ENCODE data around the gene RBM38.

RBM38 gene

DNA sequence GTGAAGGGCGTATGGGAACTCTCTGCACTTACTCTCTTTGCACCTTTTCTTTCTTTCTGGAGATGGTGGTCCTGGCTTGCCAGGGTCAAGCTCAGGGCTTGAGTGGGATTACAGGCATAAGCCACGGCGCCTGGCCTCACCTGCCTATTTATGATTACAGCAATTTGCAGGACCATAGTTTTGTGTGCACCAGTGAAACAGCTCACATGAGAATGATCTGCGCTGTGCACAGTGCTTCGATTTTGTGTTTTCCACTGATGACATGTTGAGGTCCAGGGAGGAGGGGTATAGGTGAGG is 40.3 kb downstream of the RBM38 start:
- H3K27ac ChIP-seq (replicated peaks; ENCODE audit: low read length) = no peak overlapping the region
- no peaks in the 10 kb centered on the region for H3K9me3 ChIP-seq (replicated peaks in 1 of 2; ENCODE audit: control insufficient read depth in 2 of 2, insufficient read depth in 1 of 2, low read depth in 1 of 2, low read length in 2 of 2)
- H4K8ac ChIP-seq (ENCODE audit: low read depth, low read length) = no peak overlapping the region
- H3K23ac ChIP-seq (ENCODE audit: low read depth, low read length, poor library complexity) = no peak overlapping the region
- peaks cover 0 to 39% (median 0%) of the 10 kb centered on the region in 3 experiments for H3K27me3 ChIP-seq (ENCODE audit: control insufficient read depth in 3 of 3, insufficient read depth in 3 of 3, low read depth in 1 of 3, low read length in 3 of 3)
- H2AK5ac ChIP-seq (ENCODE audit: low read depth, low read length) = no peak overlapping the region
- H2AFZ ChIP-seq (ENCODE audit: low read length) = no peak overlapping the region
- H4K91ac ChIP-seq (ENCODE audit: low read depth, low read length, poor library complexity) = no peak overlapping the region
- H3K36me3 ChIP-seq (replicated peaks in 1 of 2; ENCODE audit: control insufficient read depth in 2 of 2, insufficient read depth in 2 of 2, low read length in 2 of 2) = no peaks in the 10 kb centered on the region
- no peak overlapping the region for H3K18ac ChIP-seq (ENCODE audit: low read length)
- no peak overlapping the region for H2BK12ac ChIP-seq (ENCODE audit: low read length)
- no peak overlapping the region for H3K9ac ChIP-seq (ENCODE audit: low read depth, low read length, poor library complexity)
- peaks cover 8 to 10% of the 10 kb centered on the region in 2 donors for H3K4me1 ChIP-seq (ENCODE audit: control insufficient read depth in 2 of 2, insufficient read depth in 1 of 2, low read depth in 1 of 2, low read length in 2 of 2)
- no peak overlapping the region for H3K14ac ChIP-seq (ENCODE audit: low read length)
- no peak overlapping the region for H3K4me2 ChIP-seq (ENCODE audit: insufficient read depth, low read length, poor library complexity, severe bottlenecking)
- no peak overlapping the region for H3K4ac ChIP-seq (ENCODE audit: low read length)
- no peak overlapping the region for H2BK120ac ChIP-seq (ENCODE audit: low read depth, low read length)
- no peak overlapping the region for H3K4me3 ChIP-seq (ENCODE audit: low read length in 2 of 2)
- H3K79me1 ChIP-seq (ENCODE audit: low read depth, low read length) = no peaks in the 10 kb centered on the region
- DNase-seq (ENCODE audit: low spot score) = no peak
- H2BK15ac ChIP-seq (ENCODE audit: low read length) = no peak overlapping the region
- WGBS, 2 donors (ENCODE audit: extremely low coverage in 2 of 2, insufficient read length in 2 of 2, insufficient replicate concordance in 1 of 2) = no CpG with 5 or more reads among the region's 5 CpGs
- H2BK5ac ChIP-seq (ENCODE audit: low read length) = no peak overlapping the region

DNA sequence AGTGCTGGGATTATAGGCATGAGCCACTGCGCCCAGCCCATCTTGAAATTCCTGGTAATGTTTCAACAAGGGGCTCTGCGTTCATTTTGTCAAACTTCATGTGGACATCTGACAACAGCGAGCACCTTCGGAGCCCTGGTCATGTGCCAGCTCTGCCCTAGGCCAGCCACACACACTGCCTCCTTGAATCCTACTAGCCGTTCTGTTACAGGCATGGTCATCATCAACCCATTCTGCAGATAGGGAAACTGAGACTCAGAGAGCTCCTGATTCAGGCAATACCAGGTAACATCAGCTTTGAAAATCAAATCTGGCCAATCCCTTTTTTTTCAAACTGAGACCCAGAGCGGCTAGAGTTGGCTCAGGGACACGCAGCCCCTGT is 41.3 kb downstream of the RBM38 start:
- DNase-seq (ENCODE audit: low spot score) = no peak
- no peak overlapping the region for H3K4me2 ChIP-seq (ENCODE audit: insufficient read depth, low read length, poor library complexity, severe bottlenecking)
- H2BK120ac ChIP-seq (ENCODE audit: low read depth, low read length) = no peak overlapping the region
- no peak overlapping the region for H3K27ac ChIP-seq (replicated peaks; ENCODE audit: low read length)
- no peak overlapping the region for H2BK15ac ChIP-seq (ENCODE audit: low read length)
- H3K27me3 ChIP-seq (ENCODE audit: control insufficient read depth in 3 of 3, insufficient read depth in 3 of 3, low read depth in 1 of 3, low read length in 3 of 3) = peaks cover 0 to 43% (median 0%) of the 10 kb centered on the region in 3 experiments
- no peak overlapping the region for H3K14ac ChIP-seq (ENCODE audit: low read length)
- H3K4me1 ChIP-seq (ENCODE audit: control insufficient read depth in 2 of 2, insufficient read depth in 1 of 2, low read depth in 1 of 2, low read length in 2 of 2) = peaks cover 8 to 10% of the 10 kb centered on the region in 2 donors
- no peak overlapping the region for H3K4me3 ChIP-seq (ENCODE audit: low read length in 2 of 2)
- no CpG with 5 or more reads among the region's 7 CpGs for WGBS, 2 donors (ENCODE audit: extremely low coverage in 2 of 2, insufficient read length in 2 of 2, insufficient replicate concordance in 1 of 2)
- H3K18ac ChIP-seq (ENCODE audit: low read length) = no peak overlapping the region
- H3K23ac ChIP-seq (ENCODE audit: low read depth, low read length, poor library complexity) = no peak overlapping the region
- H2AK5ac ChIP-seq (ENCODE audit: low read depth, low read length) = no peak overlapping the region
- no peak overlapping the region for H4K91ac ChIP-seq (ENCODE audit: low read depth, low read length, poor library complexity)
- no peaks in the 10 kb centered on the region for H3K79me1 ChIP-seq (ENCODE audit: low read depth, low read length)
- no peak overlapping the region for H3K9ac ChIP-seq (ENCODE audit: low read depth, low read length, poor library complexity)
- no peak overlapping the region for H2AFZ ChIP-seq (ENCODE audit: low read length)
- H3K4ac ChIP-seq (ENCODE audit: low read length) = no peak overlapping the region
- H3K36me3 ChIP-seq (replicated peaks in 1 of 2; ENCODE audit: control insufficient read depth in 2 of 2, insufficient read depth in 2 of 2, low read length in 2 of 2) = no peaks in the 10 kb centered on the region
- no peak overlapping the region for H4K8ac ChIP-seq (ENCODE audit: low read depth, low read length)
- H2BK5ac ChIP-seq (ENCODE audit: low read length) = no peak overlapping the region
- H2BK12ac ChIP-seq (ENCODE audit: low read length) = no peak overlapping the region
- H3K9me3 ChIP-seq (replicated peaks in 1 of 2; ENCODE audit: control insufficient read depth in 2 of 2, insufficient read depth in 1 of 2, low read depth in 1 of 2, low read length in 2 of 2) = peaks cover 0 to 1% of the 10 kb centered on the region in 2 donors

DNA sequence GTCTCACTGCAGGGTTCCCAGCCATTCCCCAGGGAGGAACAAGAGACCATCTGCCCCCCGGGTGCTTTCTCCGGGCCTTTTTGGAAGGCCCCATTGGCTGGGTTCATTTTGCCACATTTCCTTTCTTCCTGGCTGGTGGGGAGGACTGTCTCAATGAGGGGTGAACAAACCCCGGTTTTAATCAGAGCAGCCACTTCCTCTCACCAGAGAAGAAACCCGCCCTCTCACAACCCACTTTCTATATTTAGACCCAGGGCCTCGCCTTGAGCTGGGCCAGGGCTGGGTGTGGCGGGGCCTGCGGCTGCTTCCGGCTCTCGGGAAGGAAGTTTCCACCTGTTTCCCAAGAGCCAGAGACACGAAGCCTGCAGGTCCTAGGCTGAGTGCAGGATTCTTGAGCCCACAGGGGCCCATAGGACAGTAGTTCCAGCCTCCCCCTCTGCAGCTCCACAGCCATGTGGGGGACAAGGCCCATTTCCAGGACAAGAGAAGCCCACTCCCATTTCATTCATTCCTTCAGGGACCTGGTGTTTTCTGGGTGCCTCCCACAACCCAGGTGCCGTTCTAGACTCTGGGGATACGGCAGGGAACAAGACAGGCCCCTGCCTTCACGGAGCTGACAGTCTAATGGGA is 41.8 kb downstream of the RBM38 start:
- Histone ChIP-seq H4K91ac (ENCODE audit: low read depth, low read length, poor library complexity) (no peak overlapping the region), H3K36me3 (replicated peaks in 1 of 2; ENCODE audit: control insufficient read depth in 2 of 2, insufficient read depth in 2 of 2, low read length in 2 of 2) (no peaks in the 10 kb centered on the region), H3K9me3 (replicated peaks in 1 of 2; ENCODE audit: control insufficient read depth in 2 of 2, insufficient read depth in 1 of 2, low read depth in 1 of 2, low read length in 2 of 2) (peaks cover 0 to 2% of the 10 kb centered on the region in 2 donors), H3K9ac (ENCODE audit: low read depth, low read length, poor library complexity) (no peak overlapping the region), H2AK5ac (ENCODE audit: low read depth, low read length) (peak overlapping the region; percentile 35), H3K4me2 (ENCODE audit: insufficient read depth, low read length, poor library complexity, severe bottlenecking) (no peak overlapping the region), H2AFZ (ENCODE audit: low read length) (no peak overlapping the region), H3K4me3 (ENCODE audit: low read length in 2 of 2) (no peak overlapping the region), H2BK120ac (ENCODE audit: low read depth, low read length) (no peak overlapping the region), H3K23ac (ENCODE audit: low read depth, low read length, poor library complexity) (no peak overlapping the region), H2BK5ac (ENCODE audit: low read length) (no peak overlapping the region), H3K4ac (ENCODE audit: low read length) (no peak overlapping the region), H3K14ac (ENCODE audit: low read length) (no peak overlapping the region), H2BK15ac (ENCODE audit: low read length) (peak overlapping the region; percentile 72), H3K79me1 (ENCODE audit: low read depth, low read length) (no peaks in the 10 kb centered on the region), H4K8ac (ENCODE audit: low read depth, low read length) (peak overlapping the region; percentile 27), H3K27ac (replicated peaks; ENCODE audit: low read length) (no peak overlapping the region), H2BK12ac (ENCODE audit: low read length) (no peak overlapping the region), H3K18ac (ENCODE audit: low read length) (peak overlapping the region; percentile 66), H3K4me1 (ENCODE audit: control insufficient read depth in 2 of 2, insufficient read depth in 1 of 2, low read depth in 1 of 2, low read length in 2 of 2) (peaks cover 8 to 10% of the 10 kb centered on the region in 2 donors), H3K27me3 (ENCODE audit: control insufficient read depth in 3 of 3, insufficient read depth in 3 of 3, low read depth in 1 of 3, low read length in 3 of 3) (peaks cover 0 to 40% (median 0%) of the 10 kb centered on the region in 3 experiments)
- no peak for DNase-seq (ENCODE audit: low spot score)
- no CpG with 5 or more reads among the region's 13 CpGs for WGBS, 2 donors (ENCODE audit: extremely low coverage in 2 of 2, insufficient read length in 2 of 2, insufficient replicate concordance in 1 of 2)

DNA sequence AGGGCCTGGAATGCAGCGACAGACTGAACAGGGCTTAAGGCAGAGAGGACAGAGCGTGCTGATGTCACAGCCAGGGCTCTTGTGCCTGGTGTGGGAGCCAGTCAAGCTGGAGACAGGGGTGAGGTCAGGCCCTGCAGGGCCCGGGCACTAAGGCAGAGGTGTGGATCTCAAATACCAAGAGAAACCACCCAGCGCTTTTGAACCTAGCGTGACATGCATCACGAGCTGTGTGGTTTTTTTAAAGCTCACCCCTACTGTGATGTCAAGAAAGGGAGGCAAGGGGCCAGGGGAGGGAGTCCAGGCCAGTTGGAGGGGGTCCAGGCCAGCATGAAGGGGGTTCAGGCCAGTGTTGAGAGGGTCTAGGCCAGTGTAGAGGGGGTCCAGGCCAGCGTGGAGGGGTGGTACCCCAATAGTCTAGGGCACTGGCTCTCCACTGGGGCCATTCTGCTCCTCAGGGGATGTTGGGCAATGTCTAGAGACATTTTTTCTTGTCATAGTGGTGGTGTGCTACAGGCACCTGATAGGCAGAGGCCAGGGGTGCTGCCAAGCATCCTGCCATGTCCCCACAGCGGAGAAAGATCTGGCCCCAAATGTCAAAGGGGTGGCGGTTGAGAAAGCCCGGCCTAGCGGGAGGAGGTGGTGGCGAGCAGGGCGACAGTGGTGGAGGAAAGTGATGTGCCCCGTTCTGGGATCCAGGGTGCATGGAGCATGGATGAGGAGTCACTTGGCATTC is 42.6 kb downstream of the RBM38 start:
- H2BK15ac ChIP-seq (ENCODE audit: low read length) = peak overlapping the region; percentile 72
- peaks cover 11 to 12% of the 10 kb centered on the region in 2 donors for H3K4me1 ChIP-seq (ENCODE audit: control insufficient read depth in 2 of 2, insufficient read depth in 1 of 2, low read depth in 1 of 2, low read length in 2 of 2)
- no peak overlapping the region for H3K4me2 ChIP-seq (ENCODE audit: insufficient read depth, low read length, poor library complexity, severe bottlenecking)
- H3K79me1 ChIP-seq (ENCODE audit: low read depth, low read length) = no peaks in the 10 kb centered on the region
- H3K4me3 ChIP-seq (ENCODE audit: low read length in 2 of 2) = no peak overlapping the region
- H2BK5ac ChIP-seq (ENCODE audit: low read length) = no peak overlapping the region
- peak overlapping the region; percentile 73 for H2AK5ac ChIP-seq (ENCODE audit: low read depth, low read length)
- H3K14ac ChIP-seq (ENCODE audit: low read length) = no peak overlapping the region
- no peak overlapping the region for H3K9ac ChIP-seq (ENCODE audit: low read depth, low read length, poor library complexity)
- peak overlapping the region; percentile 28 for H3K23ac ChIP-seq (ENCODE audit: low read depth, low read length, poor library complexity)
- H3K27ac ChIP-seq (replicated peaks; ENCODE audit: low read length) = no peak overlapping the region
- peaks cover 0 to 37% (median 0%) of the 10 kb centered on the region in 3 experiments for H3K27me3 ChIP-seq (ENCODE audit: control insufficient read depth in 3 of 3, insufficient read depth in 3 of 3, low read depth in 1 of 3, low read length in 3 of 3)
- H2BK12ac ChIP-seq (ENCODE audit: low read length) = no peak overlapping the region
- no peak overlapping the region for H2AFZ ChIP-seq (ENCODE audit: low read length)
- H4K91ac ChIP-seq (ENCODE audit: low read depth, low read length, poor library complexity) = no peak overlapping the region
- H2BK120ac ChIP-seq (ENCODE audit: low read depth, low read length) = no peak overlapping the region
- DNase-seq (ENCODE audit: low spot score) = no peak
- peak overlapping the region; percentile 37 for H3K18ac ChIP-seq (ENCODE audit: low read length)
- peaks cover 0 to 2% of the 10 kb centered on the region in 2 donors for H3K9me3 ChIP-seq (replicated peaks in 1 of 2; ENCODE audit: control insufficient read depth in 2 of 2, insufficient read depth in 1 of 2, low read depth in 1 of 2, low read length in 2 of 2)
- WGBS, 2 donors (ENCODE audit: extremely low coverage in 2 of 2, insufficient read length in 2 of 2, insufficient replicate concordance in 1 of 2) = no CpG with 5 or more reads among the region's 14 CpGs
- H3K36me3 ChIP-seq (replicated peaks in 1 of 2; ENCODE audit: control insufficient read depth in 2 of 2, insufficient read depth in 2 of 2, low read length in 2 of 2) = no peaks in the 10 kb centered on the region
- peak overlapping the region; percentile 45 for H3K4ac ChIP-seq (ENCODE audit: low read length)
- H4K8ac ChIP-seq (ENCODE audit: low read depth, low read length) = no peak overlapping the region

All from neuronal stem cell (in vitro differentiated cells).